NCI-H510A treated with DMSO at 0.1 percent for 48 hours (cell line): ENCODE results near the gene LPP.
A peak's percentile ranks its signal among the peaks of the same experiment; 100 is the strongest.

ENCODE experiments used
- DNase-seq: peaks from one replicate; lab custom pipeline; 2025; lab: John Stamatoyannopoulos, UW

Gene LPP

DNA sequence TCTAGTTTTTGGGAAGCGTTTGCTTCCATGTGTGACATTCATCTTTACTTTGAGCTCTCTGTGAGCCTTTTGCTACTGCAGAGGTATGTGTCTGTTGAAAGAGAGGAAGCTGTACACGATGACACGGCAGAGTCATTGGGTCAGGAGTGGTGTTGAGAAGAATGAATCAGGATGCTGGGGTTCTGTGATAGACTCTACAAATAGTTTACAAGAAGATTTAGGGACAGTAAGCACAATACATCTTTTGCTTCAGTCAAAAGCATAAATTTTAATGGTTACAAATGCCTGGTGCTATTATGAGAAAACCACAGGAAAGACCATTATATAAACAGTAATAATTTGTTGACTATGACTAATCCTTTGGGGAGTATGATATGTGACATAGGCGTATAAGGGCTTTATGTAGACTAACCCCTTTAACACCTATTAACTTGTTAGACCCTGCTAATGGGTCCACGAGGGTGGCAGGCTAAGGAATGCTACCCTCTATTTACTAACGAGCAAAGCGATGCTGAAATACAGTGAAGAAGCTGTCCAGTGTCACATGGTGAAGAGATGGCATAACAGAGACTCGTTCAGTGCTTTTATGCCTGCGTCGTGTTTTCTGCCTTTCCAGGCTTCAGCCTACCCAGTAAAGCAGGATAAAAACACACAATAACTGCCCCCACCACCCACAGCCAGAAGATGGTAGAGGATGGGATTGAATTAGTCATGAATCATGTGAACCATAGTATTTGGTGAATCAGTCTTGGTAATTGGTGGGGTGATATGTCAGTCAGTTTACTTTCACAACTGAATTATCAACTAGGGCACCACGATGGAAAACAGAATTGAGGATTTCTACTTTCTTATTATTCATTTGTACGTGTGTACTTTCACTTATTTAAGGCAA, 118.8 kb downstream of the LPP start:
- no peak for DNase-seq

DNA sequence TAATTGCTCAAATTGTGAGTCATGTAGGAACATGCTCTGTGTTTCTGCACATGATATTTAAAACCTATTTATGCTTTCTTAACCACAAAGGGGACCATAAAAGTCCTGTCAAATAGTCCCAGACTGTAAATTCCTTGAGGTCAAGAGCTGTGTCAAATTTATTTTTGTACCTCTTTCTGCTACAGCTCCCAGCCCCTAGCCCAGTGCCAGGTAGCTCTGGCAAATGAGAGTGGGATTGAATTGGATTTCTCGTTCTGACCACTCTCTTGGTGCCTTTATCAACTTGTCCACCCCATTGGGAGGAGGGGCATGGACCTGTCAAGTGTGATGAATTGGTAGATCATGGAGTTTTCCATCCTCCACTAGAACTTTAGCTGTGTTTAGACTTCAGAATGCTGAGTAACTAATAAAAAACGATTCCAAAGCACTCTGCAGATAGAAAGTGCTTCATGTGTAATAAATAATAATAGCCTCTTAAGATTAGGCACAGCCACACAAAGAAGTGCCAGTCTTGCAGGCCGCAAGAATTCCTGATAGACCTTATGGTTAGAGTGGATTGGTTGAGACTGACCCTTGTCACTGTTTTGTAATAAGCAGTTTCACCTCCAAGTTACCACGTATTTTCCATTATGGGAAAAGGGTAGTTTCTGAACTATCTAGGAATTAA, 120.4 kb downstream of the LPP start:
- no peak for DNase-seq

DNA sequence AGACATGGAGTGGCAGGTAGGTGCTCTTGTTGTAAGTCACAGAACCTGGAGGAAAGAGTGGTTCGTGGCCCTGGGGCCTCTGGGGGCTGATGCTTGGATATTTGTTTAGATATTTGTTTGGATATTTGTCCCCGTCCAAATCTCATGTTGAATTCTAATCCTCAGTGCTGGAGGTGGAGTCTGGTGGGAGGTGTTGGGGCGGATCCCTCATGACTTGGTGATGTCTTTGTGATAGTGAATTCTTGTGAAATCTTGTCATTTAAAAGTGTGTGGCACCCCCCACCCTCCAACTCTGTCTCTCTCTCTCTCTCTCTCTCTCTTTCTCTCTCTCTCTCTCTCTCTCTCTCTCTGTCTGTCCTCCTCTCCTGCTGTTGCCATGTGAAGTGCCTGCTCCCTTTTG, 122.4 kb downstream of the LPP start:
- DNase-seq = no peak

DNA sequence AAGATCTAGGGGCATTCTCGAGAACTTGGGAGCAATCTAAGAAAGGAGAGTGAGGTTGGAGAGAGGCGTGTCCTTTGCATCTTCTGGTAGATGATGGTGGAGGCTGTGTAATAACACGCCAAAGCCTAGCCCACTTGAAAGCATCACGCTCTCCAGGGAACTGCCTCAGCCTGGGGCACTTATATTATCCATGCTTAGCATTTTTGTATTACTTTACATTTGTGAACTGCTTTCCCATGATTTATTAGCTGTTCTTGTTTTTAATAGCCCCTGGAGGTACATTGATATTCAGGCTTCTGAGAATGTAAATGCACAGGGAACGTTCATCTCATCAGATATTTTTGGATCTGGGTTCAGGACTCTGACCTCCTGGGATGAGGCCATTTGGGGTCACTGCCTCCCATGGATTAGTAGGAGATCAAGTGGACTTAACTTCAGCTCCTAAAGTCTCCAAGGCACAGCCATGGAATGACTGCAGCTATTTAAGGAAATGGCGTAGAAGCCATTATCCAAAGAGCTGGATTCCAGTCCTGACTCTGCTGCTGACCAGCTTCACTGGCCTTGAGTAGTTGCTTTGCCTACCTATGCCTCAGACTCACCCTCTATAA, 124.9 kb downstream of the LPP start:
- no peak for DNase-seq

DNA sequence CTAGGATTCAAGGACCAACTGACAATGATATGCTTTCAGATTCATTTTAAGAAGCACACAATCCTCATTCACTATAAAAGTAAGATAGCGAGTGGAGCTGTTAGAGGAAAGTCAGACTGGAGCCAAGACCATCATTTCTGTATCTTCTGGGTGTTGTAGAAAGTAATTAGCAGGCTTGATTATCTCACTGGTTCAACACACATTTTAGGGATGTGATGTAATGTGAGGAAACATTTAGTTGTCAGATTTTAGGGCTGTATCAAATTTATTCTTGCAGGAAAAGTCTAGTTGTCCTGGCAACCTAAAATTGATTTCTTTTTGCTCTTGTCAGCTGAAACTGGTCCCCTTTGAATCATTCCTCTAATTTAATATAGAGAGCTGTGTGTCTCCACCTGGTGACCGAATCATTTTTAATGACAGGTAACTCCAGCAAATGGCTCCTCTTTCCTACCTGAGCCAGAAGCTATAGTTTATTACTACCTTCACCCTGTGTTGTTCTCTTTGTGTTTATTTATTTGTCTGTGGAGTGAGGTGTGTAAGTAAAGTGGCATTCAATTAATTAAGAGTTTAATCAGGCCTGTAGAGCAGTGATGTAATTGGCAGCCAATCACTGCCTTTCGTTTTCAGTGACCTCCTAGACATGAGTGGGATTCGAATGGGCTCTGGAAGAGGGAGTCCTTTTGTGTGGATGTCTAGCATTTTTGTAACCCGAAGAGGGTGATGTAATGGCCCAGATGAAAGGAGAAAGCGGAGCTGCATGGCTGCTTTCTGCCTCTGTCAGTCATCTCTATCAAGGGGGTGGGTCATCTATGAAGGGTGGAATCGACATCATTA, 125.8 kb downstream of the LPP start:
- no peak for DNase-seq

DNA sequence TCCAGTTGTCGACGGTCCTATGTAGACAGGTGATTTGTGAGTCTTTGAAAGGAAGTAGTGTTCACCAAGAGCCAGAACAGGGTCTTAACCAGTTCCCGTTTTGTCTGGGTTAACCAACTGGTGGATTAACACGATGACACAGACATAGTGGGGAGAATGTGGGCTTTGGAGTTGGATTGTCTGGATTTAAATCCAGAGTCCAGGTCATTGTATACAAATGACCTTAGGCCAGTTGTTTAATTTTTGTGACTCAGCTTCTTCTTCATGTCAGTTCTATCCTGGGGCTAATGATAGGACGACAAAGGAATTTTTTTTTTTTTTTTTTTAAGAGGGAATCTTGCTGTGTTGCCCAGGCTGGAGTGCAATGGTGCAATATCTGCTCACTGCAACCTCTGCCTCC, 126.7 kb downstream of the LPP start:
- DNase-seq = no peak

DNA sequence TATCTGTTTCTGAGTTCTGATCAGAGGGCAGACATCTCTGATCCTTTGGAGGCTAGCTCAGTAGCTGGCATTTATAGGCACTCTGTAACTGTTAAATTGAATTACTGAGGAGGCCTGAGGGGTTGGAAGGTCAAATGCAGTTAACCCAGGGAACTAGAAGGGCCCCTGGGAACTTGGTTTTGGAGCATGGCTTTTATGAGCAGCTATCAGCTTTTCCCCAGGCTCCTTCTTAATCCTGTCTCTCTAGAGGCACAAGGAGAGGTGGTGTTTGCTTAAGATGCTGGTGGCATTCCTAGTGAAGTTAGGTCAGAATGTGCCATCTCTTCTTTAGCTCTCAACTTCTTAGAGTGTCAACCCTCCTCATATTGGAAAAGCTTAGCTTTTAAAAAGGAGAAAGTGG, 128.9 kb downstream of the LPP start:
- no peak for DNase-seq

DNA sequence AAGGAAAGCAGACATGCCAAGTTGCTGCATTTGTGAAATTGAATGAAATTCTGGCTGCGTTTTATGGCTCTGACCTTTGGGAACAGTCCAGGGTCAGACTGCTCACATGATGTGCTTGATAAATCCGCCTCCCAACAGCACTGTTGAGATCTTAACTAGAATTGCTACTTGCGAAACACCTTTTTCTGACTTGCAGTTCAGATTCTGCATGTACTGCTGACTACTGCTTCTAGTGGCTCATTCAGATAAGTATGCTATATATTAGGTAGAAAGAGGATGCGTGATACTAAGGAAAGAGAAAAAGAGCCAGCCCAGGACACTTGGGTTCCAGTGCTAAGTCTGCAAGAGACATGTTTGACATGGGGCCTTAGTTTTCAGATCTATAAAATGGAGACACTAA, 129.4 kb downstream of the LPP start:
- no peak for DNase-seq

DNA sequence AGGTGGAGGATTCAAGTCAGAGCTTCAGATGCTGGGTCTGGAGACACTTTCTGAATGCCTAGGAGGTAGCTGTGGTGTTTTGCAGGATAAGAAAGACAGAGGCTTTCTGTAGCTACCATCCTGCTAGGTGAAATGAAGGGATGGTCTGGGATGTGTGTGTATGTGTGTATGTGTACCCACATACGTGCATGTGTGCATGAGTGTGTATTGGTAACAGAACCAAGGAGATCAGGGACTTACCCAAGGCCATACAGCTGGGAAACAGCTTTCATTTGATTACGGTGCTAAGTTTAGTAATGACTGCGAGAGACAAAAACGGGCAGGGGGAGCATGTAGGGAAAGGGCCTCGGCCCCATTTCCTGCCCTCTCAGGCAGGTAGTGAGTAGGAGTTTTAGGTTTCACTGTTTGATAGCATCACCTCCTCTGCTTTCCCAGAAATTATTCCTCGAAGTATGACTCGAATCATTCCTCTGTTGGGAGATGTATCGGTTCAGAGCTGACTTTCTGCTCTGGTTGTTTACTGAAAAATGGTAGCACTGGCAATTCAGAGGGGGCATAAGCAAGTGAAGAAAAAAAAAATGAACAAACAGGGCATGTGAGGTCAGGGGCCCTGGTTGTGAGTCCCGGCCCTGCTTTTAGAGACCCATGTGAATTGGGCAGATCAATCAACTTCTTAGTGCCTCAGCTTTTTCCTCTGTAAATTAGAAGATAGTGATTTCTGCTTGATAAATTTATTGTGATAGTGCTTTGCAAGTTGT, 130.7 kb downstream of the LPP start:
- no peak for DNase-seq

DNA sequence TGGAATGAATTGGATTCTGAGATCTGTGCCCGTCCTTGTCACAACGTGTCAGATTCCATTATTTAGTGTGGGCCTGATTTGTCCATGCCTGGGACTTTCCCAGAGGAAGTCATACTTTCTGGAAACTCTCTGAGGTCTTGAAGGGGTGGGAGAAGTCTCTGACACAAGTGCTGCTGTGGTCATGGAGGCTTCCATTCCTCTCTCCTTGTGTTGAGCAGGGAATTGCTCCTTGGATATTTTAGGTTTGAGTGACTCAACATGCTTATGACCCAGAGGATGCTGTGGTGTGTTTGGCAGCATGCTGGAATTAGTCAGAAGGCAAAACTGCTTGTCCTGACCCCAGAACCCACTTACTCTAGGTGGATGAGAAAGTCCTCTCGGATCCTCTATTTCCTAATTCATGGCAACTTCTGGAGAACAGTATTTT, 132.1 kb downstream of the LPP start:
- no peak for DNase-seq

DNA sequence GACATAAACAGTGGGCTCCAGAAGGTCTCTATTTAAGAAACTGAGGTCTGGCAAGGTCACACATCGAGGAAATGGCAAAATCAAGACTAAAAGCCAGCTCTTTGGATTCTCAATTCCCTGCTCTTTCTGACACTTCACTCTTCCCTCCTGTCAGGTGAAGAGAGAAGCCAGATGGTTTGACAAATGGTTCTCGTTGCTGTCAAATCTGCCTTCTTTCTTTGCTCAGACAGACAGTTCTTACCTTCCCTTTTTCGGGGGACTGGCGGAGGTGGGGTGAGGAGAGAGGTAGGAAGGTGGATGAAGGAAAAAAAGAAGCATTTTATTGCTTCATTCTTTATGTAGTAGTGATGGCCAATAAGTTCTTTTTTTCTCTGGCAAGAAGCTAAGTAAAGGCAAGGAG, 133.4 kb downstream of the LPP start:
- DNase-seq = no peak

DNA sequence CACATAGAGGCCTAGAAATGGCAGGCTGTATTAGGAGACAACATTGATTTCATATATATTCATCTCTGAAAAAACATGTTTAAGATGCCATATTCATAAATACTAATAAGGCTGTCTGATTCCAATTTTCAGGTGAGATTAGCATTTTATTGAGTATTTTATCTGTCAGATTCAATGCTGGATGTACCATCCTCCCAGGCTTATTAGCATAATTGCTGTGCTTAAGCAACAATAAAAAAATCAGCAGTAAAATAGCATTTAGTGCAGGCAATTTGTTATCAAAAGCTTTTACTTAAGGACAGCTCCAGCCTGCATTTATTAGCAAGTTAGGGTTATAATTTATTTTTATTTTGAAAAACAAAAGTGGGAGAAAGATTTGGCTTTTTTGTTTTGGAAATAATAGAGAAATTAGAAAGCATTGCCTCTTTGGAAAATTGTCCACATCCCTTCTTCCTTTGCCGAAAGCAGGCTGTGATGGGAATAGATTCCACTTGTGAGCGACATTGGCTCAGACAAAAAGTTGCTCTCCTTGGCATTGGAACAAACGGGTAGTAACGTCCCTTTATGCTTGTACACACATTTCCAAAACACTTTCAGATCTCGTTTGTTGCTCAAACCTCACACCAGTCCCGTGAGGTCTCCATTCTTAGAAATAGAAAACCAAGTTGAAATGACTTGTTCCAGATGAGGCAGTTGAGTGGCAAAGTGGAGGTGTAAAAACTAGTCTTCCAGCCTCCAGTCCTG, 134.0 kb downstream of the LPP start:
- DNase-seq = no peak

DNA sequence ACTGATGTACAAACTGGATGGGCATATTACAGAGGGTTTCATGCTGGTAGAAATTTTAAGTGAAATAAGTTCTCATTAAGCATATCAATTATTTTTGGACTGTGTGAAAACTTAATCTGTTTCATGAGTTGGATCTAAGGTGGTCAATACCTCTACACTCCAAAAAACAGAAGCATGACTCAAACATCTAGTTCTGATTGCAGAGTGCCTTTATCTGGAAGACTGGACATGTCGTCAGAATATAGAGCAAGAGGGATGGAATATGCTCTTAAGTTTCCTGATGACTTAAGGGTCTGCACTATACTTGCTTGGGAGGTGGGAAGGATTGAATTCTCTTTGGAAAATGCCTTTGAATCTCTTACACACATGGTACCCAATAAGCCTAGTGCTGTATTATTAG, 138.3 kb downstream of the LPP start:
- DNase-seq = no peak

DNA sequence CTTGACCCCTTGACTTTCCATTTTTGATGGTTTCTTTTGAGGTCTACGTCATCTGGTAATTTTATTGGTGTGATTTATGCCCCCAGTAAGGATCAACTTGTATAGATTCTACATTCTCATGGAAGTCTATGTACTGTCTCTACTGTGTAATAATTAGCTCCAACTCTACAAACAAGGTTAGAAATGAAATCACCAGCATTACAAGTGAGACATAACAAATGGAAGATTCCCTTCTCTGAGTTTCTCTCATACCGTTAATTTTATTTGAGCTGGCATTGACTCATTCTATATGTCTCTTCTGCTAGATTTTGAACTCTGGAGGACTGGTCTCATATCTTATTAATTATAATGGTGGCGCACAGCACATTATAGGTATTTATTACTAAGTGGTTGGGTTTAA, 138.9 kb downstream of the LPP start:
- no peak for DNase-seq

DNA sequence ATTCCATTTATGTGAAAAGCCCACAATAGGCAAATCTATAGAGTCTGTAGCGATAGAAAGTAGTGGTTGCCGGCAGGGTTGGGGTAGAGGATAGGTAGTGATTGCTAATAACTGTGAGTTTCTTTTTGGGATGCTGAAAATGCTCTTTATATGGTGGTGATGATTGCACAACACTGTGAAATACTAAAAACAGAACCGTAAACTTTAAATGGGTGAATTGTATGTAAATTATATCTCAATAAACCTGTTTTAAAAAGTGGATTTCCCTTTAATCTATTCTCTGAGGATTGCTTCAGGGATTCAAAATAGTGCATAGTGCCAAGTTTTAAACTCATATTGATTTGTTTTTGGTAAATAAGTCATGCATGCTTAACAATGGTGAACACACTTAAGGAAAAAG, 140.2 kb downstream of the LPP start:
- DNase-seq = no peak

DNA sequence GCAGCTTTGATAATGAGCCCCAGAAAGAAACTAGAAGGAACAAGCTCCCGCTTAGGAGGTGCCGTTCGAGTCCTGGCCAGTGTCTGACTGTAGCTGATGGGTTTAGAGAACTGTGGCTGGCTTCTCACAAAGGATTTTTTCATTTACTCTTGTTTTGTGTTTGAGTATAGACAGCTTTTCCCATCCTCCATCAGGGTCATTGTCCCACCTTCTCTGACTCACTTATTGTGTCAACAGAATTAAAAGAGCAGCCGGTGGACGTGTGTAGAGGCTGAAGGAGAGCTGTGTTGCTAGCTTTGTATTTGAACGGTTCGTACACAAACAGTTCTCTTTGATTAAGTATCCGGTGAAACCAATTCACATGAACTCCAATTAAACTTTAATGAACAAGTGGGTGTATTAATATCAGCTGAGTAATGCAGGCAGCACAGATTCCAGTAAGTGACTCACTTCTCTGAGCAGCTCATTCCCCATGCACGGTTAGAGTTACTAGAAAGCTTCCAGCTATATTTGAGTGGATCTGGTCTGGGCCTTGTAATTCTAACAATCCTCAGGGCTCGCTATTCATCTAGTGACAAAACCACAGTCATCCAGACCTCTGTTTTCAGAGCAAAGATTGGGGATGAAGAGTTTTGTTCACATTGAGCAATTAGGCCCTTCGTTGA, 141.0 kb downstream of the LPP start:
- peak; percentile 80 for DNase-seq

DNA sequence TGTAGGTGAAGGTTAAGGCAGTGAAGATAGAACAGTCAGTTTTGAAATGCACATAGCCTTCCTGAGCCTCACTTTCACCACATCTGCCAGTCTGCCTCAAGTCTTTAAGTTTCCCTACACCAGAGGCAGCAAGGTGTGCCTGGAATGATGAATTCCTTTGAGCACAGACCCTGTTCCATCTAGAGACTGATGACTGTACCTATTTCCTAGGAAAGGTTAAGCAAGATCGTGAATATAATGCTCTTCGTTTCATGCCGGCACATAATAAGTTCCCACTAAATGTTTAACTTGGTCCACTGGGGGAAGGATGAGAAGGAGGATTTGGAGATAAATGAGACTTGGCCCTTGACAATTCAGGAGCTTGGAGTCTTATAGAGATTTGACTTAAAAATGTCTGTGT, 141.9 kb downstream of the LPP start:
- no peak for DNase-seq

DNA sequence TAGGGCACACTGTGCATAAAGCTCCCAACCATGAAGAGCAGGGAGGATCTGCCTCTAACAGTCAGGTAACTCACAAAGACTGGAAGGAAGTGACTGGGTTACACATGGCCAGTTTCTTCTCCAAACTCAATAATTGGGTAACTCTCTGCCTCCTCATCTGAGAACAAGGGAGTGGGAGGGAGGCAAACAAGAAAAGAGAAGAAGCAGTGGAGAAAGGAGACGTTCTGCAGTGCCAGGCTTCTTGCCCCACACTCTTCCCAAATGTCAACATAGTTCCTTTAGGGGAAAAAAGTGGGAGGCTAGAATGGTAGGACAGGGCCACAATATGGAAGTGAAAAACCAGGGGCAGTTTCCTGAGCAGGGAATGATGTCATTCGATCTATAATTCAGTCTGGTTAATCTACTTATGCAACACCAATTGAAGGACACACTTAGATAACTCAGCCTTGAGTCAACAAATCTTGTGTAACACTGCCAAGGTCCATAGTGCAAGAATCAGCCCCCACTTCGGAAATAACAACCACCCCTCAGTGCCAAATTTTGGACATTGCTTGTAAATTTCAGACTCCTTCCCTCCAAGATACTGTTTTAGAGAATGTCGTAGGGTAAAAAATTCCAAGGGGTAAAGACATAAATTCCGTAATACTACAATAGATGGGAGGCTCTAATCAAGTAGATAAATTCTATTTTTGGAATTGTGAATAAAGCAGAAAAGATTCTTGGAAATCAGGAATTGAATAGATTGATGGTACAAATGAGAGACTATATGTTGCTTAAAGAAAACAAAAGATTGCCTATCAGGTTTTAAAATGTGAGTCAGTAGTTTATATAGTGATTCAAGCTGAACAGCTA, 143.0 kb downstream of the LPP start:
- peak; percentile 57 for DNase-seq

DNA sequence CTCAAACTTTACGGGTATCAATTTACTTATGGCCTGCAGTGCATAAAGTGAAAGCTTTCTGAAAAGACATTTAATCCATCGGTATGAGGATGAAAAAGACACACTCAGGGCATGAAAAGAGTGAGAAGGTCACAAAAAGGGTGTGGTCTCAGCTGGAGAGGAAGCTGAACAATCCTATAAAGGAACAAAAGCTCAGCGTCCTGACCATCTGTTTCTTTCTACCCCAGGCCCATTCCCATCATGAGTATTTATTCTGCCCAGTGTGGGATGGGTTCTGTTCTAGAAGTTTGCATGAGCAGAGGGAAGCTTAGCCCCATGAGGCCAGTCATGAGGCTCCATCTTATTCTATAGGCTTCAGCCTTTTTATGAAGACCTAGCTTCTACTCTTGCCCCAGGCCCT, 144.6 kb downstream of the LPP start:
- DNase-seq = no peak
